ENCODE data around the gene HELZ2. TPM values are rescaled to one million over a fixed set of nuclear protein-coding genes. Genes with fewer than 3 reads are reported as not detected.
A peak's percentile ranks its signal among the peaks of the same experiment; 100 is the strongest.

Gene HELZ2
- total and polyA plus RNA-seq, 2 donors (not counting 1 experiment from before 2014, with no cell fraction given) = 36.3 to 52.6 TPM

DNA sequence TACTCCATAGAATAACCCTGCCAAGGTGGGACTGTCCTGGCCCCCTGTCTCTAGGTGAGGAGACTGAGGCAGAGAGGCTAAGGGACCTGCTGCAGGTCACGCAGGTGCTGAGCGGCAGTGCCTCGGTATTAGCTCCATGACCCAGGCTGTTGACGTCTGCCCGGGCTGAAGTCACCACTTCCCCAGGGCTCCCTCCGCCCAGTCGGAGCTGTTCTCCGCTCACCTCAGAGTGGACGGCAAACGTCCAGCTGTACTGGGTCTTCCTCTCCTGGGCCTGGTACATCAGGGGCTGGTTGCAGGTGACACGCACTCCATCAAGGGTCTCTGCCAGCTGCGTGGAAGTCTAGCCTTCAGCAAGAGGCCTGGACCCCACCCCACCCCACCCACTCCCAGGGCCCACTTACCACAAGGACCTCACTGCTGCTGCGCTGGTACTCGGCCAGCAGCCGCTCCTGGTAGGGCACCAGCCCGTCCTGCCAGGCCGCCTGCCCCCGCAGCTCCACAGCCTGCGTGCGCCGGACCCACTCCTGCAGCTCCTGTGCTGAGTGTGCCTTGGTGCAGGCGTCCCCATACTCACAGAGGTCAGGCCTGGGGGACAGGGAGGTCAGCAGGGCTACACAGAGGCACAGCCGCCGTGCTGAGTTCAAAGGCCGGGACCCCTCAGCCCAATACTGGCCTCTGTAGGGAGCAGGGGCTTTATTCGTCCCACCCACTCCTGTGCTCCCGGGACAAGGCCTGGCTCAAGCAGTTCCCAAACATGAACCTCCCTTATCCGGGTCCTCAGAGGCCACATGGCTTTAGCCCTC, 3.6 kb downstream of the HELZ2 start:
- no peak overlapping the region for H2AFZ ChIP-seq (ENCODE audit: insufficient read depth, low read depth, low read length, poor library complexity, severe bottlenecking)
- H3K9me3 ChIP-seq (ENCODE audit: control extremely low read depth in 1 of 3, control insufficient read depth in 2 of 3, insufficient read depth in 1 of 3, low read length in 2 of 3) = peaks cover 0 to 4% (median 0%) of the 10 kb centered on the region in 3 donors
- TF ChIP-seq, protein P1, sequence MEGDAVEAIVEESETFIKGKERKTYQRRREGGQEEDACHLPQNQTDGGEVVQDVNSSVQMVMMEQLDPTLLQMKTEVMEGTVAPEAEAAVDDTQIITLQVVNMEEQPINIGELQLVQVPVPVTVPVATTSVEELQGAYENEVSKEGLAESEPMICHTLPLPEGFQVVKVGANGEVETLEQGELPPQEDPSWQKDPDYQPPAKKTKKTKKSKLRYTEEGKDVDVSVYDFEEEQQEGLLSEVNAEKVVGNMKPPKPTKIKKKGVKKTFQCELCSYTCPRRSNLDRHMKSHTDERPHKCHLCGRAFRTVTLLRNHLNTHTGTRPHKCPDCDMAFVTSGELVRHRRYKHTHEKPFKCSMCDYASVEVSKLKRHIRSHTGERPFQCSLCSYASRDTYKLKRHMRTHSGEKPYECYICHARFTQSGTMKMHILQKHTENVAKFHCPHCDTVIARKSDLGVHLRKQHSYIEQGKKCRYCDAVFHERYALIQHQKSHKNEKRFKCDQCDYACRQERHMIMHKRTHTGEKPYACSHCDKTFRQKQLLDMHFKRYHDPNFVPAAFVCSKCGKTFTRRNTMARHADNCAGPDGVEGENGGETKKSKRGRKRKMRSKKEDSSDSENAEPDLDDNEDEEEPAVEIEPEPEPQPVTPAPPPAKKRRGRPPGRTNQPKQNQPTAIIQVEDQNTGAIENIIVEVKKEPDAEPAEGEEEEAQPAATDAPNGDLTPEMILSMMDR (IDR thresholded peaks at IDR 0.05) = no peak
- no peak for TF ChIP-seq EZH2 (IDR thresholded peaks at IDR 0.05; ENCODE audit: borderline replicate concordance, insufficient read depth, low read depth, low read length, poor library complexity, severe bottlenecking)
- ATAC-seq (ENCODE audit: low read depth) (no peak), DNase-seq (no peak)
- peaks cover 48 to 67% of the 10 kb centered on the region in 2 donors for H3K4me1 ChIP-seq (ENCODE audit: control insufficient read depth in 2 of 2, insufficient read depth in 2 of 2, low read length in 2 of 2)
- H3K4me3 ChIP-seq (ENCODE audit: control extremely low read depth in 1 of 5, extremely low read depth in 1 of 5, insufficient read depth in 1 of 5, low read depth in 2 of 5, low read length in 4 of 5) = no peak overlapping the region
- POLR2A ChIA-PET = interaction anchor here (0.7 kb wide), 1 partner anchor 1504 kb away, joined by 5 read pairs; no protein-coding TSS in a partner anchor
- intact Hi-C loops (cut with micrococcal nuclease) = no loop called here
- H3K27me3 ChIP-seq (replicated peaks in 1 of 4; ENCODE audit: control extremely low read depth in 1 of 4, control insufficient read depth in 3 of 4, insufficient read depth in 4 of 4, low read length in 3 of 4) = no peaks in the 10 kb centered on the region
- CTCF ChIA-PET = no interaction called here
- Mint-ChIP-seq H3K27me3 (no peaks in the 10 kb centered on the region), H3K4me1 (peaks cover 33% of the 10 kb centered on the region), H3K27ac (no peak overlapping the region), H3K4me3 (no peak overlapping the region), H3K9me3 (ENCODE audit: insufficient read depth) (no peaks in the 10 kb centered on the region)
- H3K79me2 ChIP-seq (ENCODE audit: control insufficient read depth, insufficient read depth, low read length) = peaks cover 28% of the 10 kb centered on the region
- WGBS (ENCODE audit: insufficient coverage) = 98% methylated on average over 28 of the region's 28 CpGs
- peaks cover 0 to 25% of the 10 kb centered on the region in 2 experiments for H3K36me3 ChIP-seq (replicated peaks in 1 of 2; ENCODE audit: control extremely low read depth in 1 of 2, control insufficient read depth in 1 of 2, extremely low read depth in 1 of 2, insufficient read depth in 2 of 2, low read length in 1 of 2)
- peaks cover 66% of the 10 kb centered on the region for H4K20me1 ChIP-seq (ENCODE audit: control insufficient read depth, insufficient read depth, low read length, poor library complexity, severe bottlenecking)
- H3K27ac ChIP-seq (ENCODE audit: low read length in 2 of 2) = no peak overlapping the region
- peak overlapping the region; percentile 19 for H3K4me2 ChIP-seq (replicated peaks; ENCODE audit: low read depth, low read length, poor library complexity, severe bottlenecking)
- no peak overlapping the region for H3K9ac ChIP-seq (ENCODE audit: low read length)
